Vagina (tissue), 2 donors: Measurements from ENCODE around the gene PBX1. TPM values are rescaled to one million over a fixed set of nuclear protein-coding genes. Genes with fewer than 3 reads are reported as not detected.

ENCODE experiments used
- DNase-seq, 2 donors: peaks; one replicate each; pipeline ENCODE4 v3.0.0-alpha.2; 2017; ENCODE audit errors: extremely low spot score in 2 of 2
- H3K27ac ChIP-seq: fragments of 200-600 bp; sonication (generic); one replicate; pipeline ENCODE4 v1.5.1; 2019
- H3K27me3 ChIP-seq: fragments of 200-600 bp; sonication (generic); one replicate; pipeline ENCODE4 v1.5.1; 2019
- H3K36me3 ChIP-seq, 2 donors: fragments of 200-600 bp; sonication (generic); one replicate each; pipeline ENCODE4 v1.5.1; 2017 to 2019
- H3K4me1 ChIP-seq: fragments of 200-600 bp; sonication (generic); one replicate; pipeline ENCODE4 v1.5.1; 2019
- H3K4me3 ChIP-seq, 2 donors: fragments of 200-600 bp; sonication (generic); 1 replicate in 1 of 2; 2 replicates in 1 of 2; pipeline ENCODE4 v1.5.1; 2016 to 2019
- H3K9me3 ChIP-seq: fragments of 200-600 bp; sonication (generic); one replicate; pipeline ENCODE4 v1.5.1; 2019
- CTCF ChIP-seq, 3 experiments: fragments of 450-650 bp in 2 of 3; fragments of 200-600 bp in 1 of 3; sonication (generic) in 1 of 3; IDR thresholded peaks; one replicate each; pipeline ENCODE4 v1.5.1; 2017 to 2019; ENCODE audit warnings: antibody characterized with exemption in 3 of 3, mild to moderate bottlenecking in 2 of 3, moderate library complexity in 2 of 3
- POLR2A ChIP-seq, 2 donors: fragments of 450-650 bp; IDR thresholded peaks; one replicate each; pipeline ENCODE4 v1.6.1; 2017; ENCODE audit warnings: antibody characterized with exemption in 2 of 2, mild to moderate bottlenecking in 2 of 2, moderate library complexity in 2 of 2
- POLR2AphosphoS5 ChIP-seq, 2 donors: sonication (generic); formaldehyde crosslinking; IDR thresholded peaks; one replicate each; pipeline ENCODE4 v1.9.0; 2017; ENCODE audit warnings: antibody characterized with exemption in 2 of 2, mild to moderate bottlenecking in 2 of 2, low read depth in 1 of 2; ENCODE audit not compliant: insufficient read depth in 1 of 2
- intact Hi-C: fragments of 100-400 bp; cut with DNase I; formaldehyde crosslinking; loops from one replicate; pipeline ENCODE4 v1.15.1; 2023
- total RNA-seq: library from RNA; depleted of rRNA; stranded (reverse); fragments of >200 nt; gene quantifications from one replicate; pipeline ENCODE4 v1.2.3, GENCODE V29; 2016

The PBX1 gene
- total RNA-seq, 1 donor from 2014 or later = 69.0 TPM

- no peak overlapping the region for H3K4me3 ChIP-seq
- no peaks in the 10 kb centered on the region for H3K36me3 ChIP-seq
- H3K9me3 ChIP-seq = no peaks in the 10 kb centered on the region
- intact Hi-C loops = no loop called here
- H3K4me1 ChIP-seq = peaks cover 84% of the 10 kb centered on the region
- no peak for DNase-seq
- no peaks in the 10 kb centered on the region for H3K27me3 ChIP-seq
- peak overlapping the region; percentile 41 for H3K27ac ChIP-seq
- TF ChIP-seq CTCF (IDR thresholded peaks at IDR 0.05) (no peak), POLR2A (IDR thresholded peaks at IDR 0.05) (no peak), POLR2AphosphoS5 (IDR thresholded peaks at IDR 0.05; ENCODE audit: insufficient read depth in 1 of 2, low read depth in 1 of 2) (no peak)
These were observed 159.8 kb downstream of the PBX1 start for GRCh38 chr1:164718821-164719220.

- peaks cover 84% of the 10 kb centered on the region for H3K4me1 ChIP-seq
- no peaks in the 10 kb centered on the region for H3K36me3 ChIP-seq
- TF ChIP-seq CTCF (IDR thresholded peaks at IDR 0.05) (no peak), POLR2AphosphoS5 (IDR thresholded peaks at IDR 0.05; ENCODE audit: insufficient read depth in 1 of 2, low read depth in 1 of 2) (no peak), POLR2A (IDR thresholded peaks at IDR 0.05) (no peak)
- intact Hi-C loops = no loop called here
- H3K9me3 ChIP-seq = no peaks in the 10 kb centered on the region
- peak overlapping the region; percentile 30 for H3K27ac ChIP-seq
- no peak for DNase-seq
- H3K27me3 ChIP-seq = no peaks in the 10 kb centered on the region
- H3K4me3 ChIP-seq = no peak overlapping the region
These were observed 160.9 kb downstream of the PBX1 start for GRCh38 chr1:164719676-164720439.

- no peak for TF ChIP-seq CTCF (IDR thresholded peaks at IDR 0.05)
- no peak for TF ChIP-seq POLR2A (IDR thresholded peaks at IDR 0.05)
- Histone ChIP-seq H3K27ac (peak overlapping the region; percentile 30), H3K9me3 (no peaks in the 10 kb centered on the region), H3K27me3 (no peaks in the 10 kb centered on the region), H3K4me1 (peaks cover 88% of the 10 kb centered on the region), H3K36me3 (no peaks in the 10 kb centered on the region), H3K4me3 (no peak overlapping the region)
- intact Hi-C loops = no loop called here
- no peak for DNase-seq
These were observed 161.7 kb downstream of the PBX1 start for GRCh38 chr1:164720440-164721227.

GRCh38 chr1:164721228-164721496 is 162.2 kb downstream of the PBX1 start:
- TF ChIP-seq POLR2A (IDR thresholded peaks at IDR 0.05) (no peak), POLR2AphosphoS5 (IDR thresholded peaks at IDR 0.05; ENCODE audit: insufficient read depth in 1 of 2, low read depth in 1 of 2) (no peak), CTCF (IDR thresholded peaks at IDR 0.05) (no peak)
- Histone ChIP-seq H3K4me3 (no peak overlapping the region), H3K27ac (peak overlapping the region; percentile 30), H3K9me3 (no peaks in the 10 kb centered on the region), H3K36me3 (no peaks in the 10 kb centered on the region), H3K27me3 (no peaks in the 10 kb centered on the region), H3K4me1 (peaks cover 88% of the 10 kb centered on the region)
- DNase-seq = no peak
- intact Hi-C loops = no loop called here

GRCh38 chr1:164723296-164723798 is 164.4 kb downstream of the PBX1 start:
- Histone ChIP-seq H3K9me3 (no peaks in the 10 kb centered on the region), H3K36me3 (no peaks in the 10 kb centered on the region), H3K4me3 (no peak overlapping the region), H3K27ac (no peak overlapping the region), H3K4me1 (peaks cover 70% of the 10 kb centered on the region), H3K27me3 (no peaks in the 10 kb centered on the region)
- intact Hi-C loops = no loop called here
- TF ChIP-seq POLR2A (IDR thresholded peaks at IDR 0.05) = no peak
- no peak for DNase-seq
